GM12801 (cell line): ENCODE data around the gene IER2.

Experiments used
- CTCF ChIP-seq: IDR thresholded peaks from one replicate; pipeline ENCODE4 v1.5.1; 2011; ENCODE audit warnings: control low read depth; ENCODE audit not compliant: insufficient read length; ENCODE audit errors: extremely low read depth

IER2 gene, protein sequence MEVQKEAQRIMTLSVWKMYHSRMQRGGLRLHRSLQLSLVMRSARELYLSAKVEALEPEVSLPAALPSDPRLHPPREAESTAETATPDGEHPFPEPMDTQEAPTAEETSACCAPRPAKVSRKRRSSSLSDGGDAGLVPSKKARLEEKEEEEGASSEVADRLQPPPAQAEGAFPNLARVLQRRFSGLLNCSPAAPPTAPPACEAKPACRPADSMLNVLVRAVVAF

DNA sequence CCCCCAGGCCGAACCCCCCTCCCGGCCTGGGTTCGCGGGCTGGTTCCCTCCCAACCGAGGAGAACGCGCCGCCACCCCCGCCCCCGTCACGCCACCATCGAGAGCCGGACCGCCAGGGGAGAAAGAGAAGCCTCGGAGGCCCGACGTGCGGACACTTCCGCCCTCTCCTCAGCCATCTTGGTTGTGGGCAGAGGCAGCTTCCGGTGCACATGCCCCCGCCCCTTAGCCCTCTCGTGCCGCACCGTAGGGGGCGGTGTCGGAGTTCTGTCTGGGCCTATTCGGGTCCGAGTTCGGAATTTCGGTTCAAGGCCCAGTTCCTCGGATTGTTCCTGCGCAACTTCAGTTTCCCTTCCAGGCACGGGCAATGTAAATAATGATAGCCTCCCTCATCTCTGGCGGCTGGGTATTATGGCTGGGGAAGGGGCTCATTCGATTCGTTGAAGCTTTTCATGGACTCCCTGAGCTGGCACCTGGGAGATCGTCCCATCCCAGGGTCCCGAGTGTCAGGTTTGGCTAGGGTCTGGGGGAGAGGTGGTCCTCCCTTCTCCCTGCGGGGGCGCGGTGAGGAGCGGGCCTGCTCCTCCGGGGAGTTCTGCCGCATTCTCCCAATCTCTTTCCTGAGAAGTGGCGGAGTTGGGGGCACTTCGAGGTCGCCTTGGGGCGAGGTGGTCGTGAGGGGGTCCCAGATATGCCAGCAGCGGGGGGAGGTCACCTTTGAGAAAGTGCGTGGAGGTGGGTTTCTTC lies at the start of gene IER2, which contains the start of gene STX10:
Gene IER2, plus strand, starts transcription at position 225 of the 744 bp plus-strand sequence. CDS start 2,776 bp downstream, outside the sequence.
Gene STX10, minus strand, starts transcription at position 189 of the 744 bp plus-strand sequence. CDS start 202 bp downstream, outside the sequence.
- TF ChIP-seq CTCF: no peak

DNA sequence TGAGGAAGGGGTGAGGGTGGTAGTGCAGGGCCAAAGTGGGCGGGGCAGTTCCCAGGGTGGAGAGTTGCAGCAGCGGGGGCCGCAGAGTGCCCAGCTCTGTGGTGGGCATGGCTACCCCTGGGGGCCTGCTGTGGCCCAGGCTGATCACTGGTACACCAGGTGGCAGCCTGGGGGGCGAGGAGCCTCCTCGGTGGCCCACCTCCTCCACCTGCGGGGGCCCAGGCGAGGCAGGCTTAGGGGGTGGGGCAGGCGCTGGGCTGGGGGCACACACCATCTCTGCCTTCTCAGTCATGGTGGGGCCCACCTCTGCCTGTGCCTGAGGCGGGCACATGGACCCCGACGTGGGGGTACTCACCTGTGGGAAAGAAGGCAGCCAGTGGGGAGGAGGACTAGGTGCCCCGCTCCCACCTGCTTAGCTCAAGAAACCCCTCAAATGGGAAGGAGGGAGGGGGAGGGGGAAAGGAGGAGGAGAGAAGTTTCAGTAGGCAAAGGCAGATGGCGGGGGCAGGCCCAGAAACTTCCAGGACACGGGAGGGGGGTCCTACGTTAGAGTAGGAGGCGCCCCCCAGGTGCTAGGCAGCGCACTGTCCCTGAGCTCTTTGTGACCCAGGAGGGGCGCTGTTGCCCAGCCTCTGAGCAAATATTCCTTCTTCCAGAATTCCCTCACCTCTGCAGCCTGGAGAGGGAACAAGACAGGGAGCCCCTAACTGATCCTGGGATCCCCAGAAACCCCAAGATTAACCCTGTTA lies 49.2 kb upstream of the IER2 start:
- no peak for TF ChIP-seq CTCF

DNA sequence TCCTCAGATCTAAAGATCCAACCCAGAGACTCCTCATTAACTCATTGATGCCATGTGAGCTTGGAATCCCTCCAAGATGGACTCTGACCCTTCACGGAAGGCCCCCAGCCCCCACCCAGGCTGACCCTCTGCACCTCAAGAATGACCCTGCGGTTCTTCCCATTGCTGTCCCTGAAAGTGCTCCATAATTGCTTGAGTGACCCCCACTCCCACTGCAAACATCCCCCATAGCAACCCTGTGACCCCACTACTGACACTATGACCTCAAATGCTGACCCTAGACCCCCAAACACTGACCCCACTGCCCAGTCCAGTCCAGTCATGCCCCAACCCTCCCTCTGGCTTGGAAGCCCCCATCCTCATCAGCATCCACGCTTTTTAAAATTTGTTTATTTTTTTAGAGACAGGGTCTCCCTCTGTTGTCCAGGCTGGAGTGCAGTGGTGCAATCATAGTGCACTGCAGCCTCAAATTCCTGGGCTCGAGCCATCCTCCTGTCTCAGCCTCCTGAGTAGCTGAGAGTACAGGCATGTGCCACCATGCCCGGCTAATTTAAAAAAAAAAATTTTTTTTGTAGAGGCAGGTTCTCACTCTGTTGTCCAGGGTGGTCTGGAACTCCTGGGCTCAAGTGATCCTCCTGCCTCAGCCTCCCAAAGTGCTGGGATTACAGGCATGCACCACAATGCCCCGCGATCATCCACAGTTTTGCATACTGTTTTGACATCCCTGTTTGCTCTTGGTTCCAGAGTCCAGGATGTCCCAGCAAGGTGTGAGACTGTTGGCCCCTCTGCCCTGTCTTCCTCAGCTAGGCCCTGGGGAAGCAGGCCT lies 48.4 kb upstream of the IER2 start:
- no peak for TF ChIP-seq CTCF

GRCh38 chr19:13102416-13102665 lies 47.9 kb upstream of the IER2 start:
- TF ChIP-seq CTCF: no peak

GRCh38 chr19:13102666-13103580 lies 47.3 kb upstream of the IER2 start, which contains the start of gene LYL1:
TSS of gene LYL1 (minus strand) at chr19:13102858. CDS start at chr19:13101171, 1,687 bp downstream.
- no peak for TF ChIP-seq CTCF

- TF ChIP-seq CTCF: no peak
Measured at GRCh38 chr19:13103581-13104359, 46.4 kb upstream of the IER2 start.
